Transverse colon (tissue), 4 donors: ENCODE measurements around the gene TBL1XR1.

Experiments
- CTCF ChIP-seq, 5 experiments: fragments of 200-600 bp in 3 of 5; fragments of 450-650 bp in 2 of 5; sonication (generic) in 3 of 5; IDR thresholded peaks; 1 replicate in 2 of 5; 2 replicates in 3 of 5; pipeline ENCODE4 v1.5.1; 2016 to 2017; ENCODE audit warnings: antibody characterized with exemption in 5 of 5, inconsistent platforms in 3 of 5, mild to moderate bottlenecking in 2 of 5, moderate library complexity in 1 of 5
- POLR2A ChIP-seq: fragments of 450-650 bp; IDR thresholded peaks from one replicate; pipeline ENCODE4 v1.6.1; 2016; ENCODE audit warnings: antibody characterized with exemption, mild to moderate bottlenecking, moderate library complexity
- POLR2AphosphoS5 ChIP-seq, 3 donors: sonication (generic); formaldehyde crosslinking; IDR thresholded peaks; one replicate each; pipeline ENCODE4 v1.6.1; 2016; ENCODE audit warnings: antibody characterized with exemption in 3 of 3

- TF ChIP-seq POLR2A (no peak), CTCF (IDR thresholded peaks at IDR 0.05) (no peak), POLR2AphosphoS5 (IDR thresholded peaks at IDR 0.05) (no peak)
Measured at GRCh38 chr3:177068967-177069366, 128.3 kb downstream of the TBL1XR1 start.
